ENCODE measurements around the gene TSTD1.
A peak's percentile ranks its signal among the peaks of the same experiment; 100 is the strongest.

The TSTD1 gene, protein sequence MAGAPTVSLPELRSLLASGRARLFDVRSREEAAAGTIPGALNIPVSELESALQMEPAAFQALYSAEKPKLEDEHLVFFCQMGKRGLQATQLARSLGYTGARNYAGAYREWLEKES
- total RNA-seq = 16.4 to 22.0 reads per million in 2 donors

DNA sequence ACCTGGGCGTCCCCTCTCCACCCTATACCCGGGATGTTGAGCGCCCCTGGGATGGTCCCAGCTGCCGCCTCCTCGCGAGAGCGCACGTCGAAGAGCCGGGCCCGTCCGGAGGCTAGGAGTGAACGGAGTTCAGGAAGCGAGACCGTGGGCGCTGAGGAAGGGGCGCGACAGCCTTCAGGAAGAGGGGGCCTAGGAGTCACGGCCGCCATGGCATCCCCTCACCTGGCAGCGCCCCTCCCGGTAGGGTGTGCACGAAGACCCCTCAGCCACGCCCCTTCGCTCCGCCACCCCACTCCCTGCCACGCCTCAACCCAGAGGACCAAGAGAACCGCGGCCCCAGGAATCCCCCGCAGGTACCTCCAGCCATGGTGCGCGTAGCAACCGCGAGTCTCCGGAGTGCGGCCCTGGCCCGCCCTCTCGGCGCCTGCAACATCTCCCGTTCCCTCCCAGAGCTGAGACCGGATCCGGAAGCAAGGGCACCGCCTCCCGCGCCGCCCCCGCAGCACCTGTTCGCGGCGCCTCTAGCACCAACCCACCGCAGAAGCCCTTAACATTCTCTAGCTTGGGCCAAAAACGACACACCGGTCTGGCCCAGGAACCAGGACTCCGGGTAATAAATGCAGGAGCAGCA lies at the start of gene TSTD1:
Gene TSTD1 (minus strand): TSS at position 442 of the 631 bp plus-strand sequence. CDS start 75 bp downstream, at position 367.
- peak; percentile 81 for DNase-seq

DNA sequence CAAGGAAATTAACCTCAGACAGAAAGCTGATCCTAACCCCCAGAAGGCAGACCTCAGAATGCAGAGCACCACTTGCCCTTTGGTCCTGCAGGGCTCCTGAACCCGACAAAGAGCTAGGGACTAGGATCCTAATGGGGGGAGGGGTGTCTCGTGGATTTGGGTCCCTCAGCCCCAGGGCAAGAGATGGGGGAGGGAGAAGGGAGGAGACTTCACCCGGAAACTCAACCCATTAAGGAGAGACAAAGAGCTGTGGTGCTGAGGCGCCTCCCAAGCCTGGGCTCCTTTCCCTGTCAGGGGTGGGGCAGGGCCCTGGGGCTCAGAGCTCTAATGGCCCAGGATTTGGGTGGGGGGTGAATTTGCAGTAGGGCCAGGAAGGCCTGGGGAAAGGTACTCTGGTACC lies 47.7 kb upstream of the TSTD1 start:
- DNase-seq = no peak

DNA sequence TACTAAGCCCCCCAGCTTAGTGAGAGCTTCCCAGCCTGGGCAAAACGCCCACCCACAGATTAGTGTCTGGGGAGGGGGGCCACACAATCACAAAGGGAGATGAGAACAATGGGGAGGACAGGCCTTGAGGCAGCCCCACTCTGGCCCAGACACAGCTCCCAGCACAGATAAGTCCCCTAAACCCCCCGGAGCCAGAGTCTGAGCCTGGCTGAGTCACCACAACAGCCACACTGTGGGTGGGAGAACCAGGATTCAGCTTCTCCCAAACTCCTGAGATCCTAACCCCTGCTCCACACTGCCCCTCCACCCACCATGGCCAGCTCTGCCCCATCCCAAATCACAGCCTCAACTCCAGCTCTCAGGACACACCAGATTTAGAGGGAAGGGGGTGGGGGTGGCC lies 46.4 kb upstream of the TSTD1 start:
- no peak for DNase-seq

DNA sequence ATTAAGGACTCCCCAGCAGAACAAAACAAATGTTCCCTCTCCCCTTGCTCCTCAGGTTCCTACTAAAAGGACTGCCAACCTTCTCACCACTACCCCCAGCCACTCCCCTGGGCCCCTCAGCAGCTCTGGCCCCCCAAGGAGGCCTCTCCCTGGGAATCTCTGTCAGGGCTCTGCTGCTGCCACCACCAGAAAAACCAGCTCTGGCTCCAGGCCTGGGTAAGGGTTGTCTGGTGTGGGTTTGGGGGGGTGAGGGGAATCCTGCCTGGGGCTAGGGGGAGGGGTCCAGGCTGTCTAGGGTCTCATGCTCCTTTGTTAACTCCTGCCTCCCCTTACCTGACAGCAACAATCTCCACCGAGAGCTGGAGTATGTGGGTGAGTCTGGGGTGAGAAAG lies 45.8 kb upstream of the TSTD1 start:
- no peak for DNase-seq

DNA sequence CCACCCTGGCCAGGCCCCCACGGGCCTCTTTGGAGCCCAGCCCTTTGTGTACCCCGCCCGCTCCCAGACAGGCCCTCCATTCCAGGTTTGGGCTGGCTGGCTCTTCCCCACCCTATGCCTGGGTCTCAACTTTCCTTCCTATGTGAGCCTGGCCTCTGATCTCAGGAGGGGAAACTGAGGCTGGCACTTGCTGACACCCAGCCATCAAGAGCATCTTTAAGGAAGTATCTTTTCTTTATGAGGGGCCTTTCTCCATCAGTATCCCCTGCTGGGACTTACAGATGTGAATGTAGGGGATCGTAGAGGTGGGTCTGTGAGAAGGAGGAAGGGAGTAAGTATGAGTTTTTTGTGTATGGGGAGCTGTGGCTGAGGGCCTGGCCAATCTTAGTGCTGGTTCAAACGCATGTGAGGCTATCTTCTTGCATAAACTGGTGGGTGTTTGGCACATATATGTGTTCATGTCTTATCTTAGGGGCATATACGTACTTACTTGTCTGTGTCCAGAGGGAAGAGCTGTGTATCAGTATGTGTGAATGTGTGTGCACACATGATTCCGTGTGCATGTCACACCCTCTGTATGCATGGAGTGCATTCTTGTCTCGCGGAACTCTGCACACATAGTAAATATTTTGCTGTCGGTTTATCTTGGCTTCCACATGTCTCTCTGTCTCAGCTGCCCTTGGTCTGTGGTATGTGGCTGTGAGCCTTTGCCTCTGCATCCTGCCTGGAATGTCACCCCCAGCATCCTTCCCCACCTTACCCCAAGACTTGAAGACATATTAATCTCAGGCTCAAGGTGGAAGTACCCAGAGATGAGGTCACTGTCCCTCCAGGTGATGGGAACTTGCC lies 45.2 kb upstream of the TSTD1 start:
- no peak for DNase-seq

DNA sequence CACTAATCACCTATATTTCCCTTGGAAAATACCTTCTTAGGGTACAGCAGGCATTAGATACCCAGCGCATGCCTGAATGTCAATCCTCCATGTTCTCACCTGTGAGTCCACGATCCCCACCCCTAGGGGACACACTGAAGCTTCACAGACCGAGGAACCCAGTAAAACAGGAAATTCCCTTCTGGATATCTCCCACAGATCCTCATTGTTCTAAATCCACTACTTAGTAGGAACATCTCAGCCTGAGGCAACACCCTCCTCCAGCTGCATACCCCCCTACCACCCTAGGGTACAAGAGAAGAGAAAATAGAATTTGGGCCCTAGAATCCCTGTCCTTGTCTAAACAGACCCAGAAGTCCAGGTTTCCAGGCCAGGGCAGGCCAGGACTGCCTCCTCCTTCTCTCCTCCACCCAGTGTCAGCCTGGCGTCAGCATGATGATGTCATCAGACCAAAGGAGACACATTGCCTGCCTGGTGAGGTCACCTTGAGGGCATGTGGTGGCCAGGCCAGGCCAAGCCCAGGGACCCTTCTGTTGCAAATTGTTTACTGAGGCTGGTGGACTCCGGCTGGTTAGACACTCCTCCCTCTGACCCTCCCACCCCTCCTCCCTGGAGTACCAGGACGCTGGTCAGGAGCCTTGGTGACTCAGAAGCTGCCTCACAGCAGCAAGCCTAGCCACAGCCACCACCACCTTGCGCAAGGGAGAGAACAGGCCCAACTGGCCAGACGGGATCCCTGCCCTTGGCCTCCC lies 44.4 kb upstream of the TSTD1 start:
- no peak for DNase-seq

DNA sequence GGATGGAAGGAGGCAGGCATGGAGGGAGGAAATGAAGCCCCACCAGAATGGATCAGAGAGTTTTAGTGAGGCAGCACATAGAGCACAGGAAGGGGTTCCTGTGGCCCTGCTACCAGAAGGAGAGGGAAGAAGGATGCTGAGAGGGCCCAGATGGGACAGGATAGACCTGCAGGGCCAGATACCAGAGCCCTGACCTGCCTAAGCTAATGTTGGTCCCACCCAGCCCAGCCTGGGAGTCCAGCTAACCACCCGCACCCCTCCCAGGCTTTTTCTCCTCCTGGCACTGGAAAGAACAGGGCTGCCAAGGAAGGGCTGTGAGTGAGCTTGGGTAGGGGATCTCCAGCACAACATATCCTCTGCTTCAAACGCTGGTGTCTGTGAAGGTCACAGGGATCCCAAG lies 43.7 kb upstream of the TSTD1 start:
- no peak for DNase-seq

DNA sequence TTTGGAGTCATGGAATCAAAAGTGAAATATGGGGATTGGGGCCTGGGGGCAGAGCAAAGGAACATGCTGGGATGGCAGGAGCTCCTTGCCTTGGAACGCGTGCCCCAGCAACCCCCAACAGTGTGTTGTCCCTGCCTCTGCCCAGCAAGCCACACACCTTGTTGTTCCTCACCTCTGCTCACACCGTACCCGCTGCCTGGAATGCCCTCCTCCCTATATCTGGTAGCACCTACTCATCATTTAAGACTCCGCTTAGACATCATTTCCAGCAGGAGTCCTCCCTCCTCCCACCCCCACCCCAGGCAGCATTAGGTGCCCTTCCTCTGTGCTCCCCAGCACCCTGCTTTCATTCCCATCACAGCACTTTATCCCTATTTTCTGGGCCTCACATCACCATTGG lies 42.8 kb upstream of the TSTD1 start:
- DNase-seq = no peak

DNA sequence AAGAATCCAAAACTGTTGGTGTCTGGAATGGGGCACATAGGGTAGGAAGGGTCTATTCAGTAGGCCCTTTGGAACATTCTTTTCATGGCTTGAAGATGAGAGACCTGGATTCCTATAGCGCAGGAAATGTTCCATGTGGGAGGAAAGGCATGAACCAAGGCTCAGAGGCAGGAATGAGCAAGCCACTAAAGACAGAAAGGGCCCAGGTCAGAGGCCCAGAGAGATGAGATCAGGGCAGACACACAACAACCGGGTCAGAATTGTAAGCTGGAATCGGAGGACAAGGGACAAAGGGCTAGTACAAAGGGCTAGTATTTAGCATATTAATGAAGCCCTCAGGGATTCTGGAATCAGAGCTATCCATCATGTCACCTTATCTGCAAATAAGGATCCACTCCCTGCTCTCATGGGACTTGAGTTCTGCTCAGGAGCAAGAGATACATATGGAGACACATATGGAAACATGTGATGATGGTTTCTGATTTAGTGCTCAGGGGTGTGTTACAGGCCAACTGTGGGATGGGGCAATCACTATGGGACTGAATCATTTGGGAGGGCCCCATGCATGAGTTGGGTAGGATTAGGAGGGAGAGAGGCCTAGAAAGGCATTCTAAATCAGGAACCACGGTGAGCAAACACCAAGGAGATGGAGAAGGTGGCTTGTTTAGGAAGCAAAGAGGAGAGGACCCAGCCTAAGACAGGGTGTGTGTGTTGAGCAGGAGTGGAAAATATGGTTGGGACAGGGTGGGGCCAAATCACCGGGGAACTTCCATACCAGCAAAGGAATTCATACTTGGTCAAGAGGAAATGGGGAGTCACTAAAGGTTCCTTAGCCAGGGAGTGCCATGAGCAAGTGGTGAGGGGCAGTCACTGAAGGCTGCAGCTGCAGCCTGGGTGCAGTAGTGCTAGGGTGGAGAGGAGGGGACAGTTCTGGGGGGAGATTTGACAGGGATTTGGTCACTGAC lies 42.0 kb upstream of the TSTD1 start:
- DNase-seq = no peak

DNA sequence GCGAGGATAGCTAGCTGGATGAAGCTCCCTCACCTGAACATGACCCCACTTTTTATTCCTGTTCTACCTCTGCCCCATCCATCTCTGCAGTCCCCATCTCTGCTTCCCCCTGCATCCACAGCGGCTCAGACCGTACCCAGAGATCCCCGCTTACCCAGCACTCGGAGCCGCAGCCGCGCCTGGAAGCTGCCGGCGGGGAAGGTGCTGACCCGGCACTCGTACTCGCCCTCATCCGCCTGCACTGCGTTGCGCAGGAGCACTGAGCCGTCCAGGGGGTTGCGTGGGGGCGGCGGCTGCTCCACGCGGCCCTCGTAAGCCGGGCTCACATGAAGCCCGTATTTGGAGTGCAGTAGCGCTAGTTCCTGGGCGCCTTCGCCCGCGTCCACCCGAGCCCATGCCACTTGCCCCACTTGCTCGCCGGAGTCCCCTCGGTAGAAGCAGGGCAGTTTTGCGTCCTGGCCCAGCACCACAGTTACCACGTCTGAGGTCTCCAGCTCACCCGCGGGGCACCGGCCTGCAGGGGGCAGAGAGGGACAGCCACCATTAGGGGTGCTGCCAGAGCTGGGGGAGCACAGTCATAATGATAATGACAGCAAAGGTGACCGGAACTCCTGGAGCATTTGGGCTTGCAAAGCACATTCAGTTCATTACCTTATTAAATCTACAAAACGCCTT lies 40.8 kb upstream of the TSTD1 start:
- no peak for DNase-seq

DNA sequence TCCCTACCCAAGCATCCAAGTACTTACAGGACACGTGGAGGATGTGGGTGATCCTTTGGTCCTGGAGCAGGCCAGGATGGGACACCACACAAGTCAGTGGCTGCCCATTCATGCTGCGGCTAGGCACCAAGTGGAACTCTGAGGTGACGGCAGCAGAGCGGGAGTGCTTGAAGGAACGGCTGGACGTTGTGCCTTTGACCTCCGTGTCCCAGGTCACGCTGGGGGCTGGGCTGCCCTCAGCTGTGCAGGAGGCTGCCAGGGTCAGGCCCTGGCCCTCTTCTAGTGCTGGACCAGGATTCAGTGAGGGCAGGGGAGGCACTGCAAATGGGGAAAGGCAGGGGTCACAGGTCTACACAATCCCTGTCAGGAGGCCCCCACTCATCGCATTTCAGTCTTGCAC lies 38.7 kb upstream of the TSTD1 start:
- DNase-seq = no peak

DNA sequence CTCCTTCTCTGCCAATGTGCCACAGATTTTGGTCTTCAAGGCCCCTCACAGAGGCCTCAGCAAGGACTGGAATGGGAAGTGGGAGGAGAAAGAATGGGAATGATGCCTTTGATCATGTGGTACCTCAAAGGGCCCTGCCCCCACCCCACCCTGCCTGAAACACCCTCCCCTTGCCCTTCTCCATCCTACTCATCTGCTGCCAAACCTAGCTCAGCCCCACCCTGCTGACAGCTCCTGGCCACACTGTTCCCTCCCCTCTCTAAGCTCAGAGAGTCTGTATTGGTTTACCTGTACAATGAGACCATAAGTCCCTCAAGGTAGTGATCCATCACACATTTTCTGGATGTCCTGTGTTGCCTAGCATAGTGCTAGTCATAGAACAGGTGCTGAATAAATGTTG lies 37.6 kb upstream of the TSTD1 start:
- DNase-seq = no peak

DNA sequence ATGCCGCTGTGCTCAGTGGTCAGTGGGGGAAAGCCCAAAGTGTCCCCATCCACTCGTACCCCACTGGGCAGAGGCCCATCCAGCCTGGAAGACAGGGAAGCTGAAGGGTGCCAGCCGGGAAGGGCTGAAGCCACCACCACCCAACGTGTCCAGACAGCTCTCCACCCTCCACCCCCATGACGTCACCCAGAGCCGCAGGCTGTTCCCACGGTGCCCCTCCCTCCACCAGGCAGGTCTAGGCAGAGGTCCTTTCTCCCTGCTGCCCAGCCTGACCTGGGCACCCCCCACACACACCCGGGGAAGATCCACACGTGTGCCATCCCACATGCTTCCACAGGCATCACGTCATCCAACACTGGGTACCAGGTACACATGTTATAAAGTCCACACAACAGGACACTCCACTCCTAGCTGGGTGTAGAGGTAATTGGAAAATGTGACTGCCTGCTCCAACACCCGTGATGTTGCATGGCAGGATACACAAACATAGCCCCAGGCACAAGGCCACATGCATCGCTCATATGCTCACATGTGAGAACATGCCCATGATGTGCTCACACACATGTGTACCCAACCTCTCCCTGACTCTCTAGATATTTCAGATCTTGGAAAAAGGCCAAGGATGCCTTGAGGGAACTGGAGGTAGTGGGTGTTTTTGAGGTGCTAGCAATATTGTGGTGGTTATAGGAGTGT lies 36.1 kb upstream of the TSTD1 start:
- DNase-seq = no peak

DNA sequence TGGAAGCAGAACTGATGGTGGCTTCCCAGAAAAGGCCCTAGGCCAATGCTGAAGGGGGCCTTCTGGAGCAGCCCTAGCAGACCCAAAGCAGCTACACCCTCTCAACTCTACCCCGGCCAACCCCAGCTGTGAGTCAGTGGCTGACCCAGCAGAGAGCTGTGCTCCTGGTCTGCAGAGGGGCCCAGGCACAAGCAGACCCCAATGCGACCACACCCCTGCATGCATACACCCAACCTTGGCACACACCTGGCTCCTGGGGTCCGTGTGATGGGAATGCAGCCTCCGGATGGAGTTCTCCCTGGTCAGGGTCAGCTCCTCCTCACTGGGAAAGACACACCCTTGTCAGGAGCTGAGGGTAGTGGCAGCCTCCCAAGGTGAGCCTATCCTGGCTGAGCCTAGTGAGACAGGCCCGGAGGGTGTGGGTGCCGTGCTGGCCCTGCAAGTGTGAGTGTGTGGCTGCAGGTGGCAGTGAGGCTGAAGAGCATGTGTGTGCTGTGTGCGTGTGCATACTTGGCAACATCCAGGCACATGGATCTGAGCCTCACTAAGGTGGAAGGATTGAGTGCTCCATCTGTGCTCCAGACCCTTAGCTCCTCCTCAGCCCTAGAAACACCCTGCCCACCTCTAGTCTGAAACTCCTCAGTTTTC lies 34.8 kb upstream of the TSTD1 start:
- DNase-seq = no peak

DNA sequence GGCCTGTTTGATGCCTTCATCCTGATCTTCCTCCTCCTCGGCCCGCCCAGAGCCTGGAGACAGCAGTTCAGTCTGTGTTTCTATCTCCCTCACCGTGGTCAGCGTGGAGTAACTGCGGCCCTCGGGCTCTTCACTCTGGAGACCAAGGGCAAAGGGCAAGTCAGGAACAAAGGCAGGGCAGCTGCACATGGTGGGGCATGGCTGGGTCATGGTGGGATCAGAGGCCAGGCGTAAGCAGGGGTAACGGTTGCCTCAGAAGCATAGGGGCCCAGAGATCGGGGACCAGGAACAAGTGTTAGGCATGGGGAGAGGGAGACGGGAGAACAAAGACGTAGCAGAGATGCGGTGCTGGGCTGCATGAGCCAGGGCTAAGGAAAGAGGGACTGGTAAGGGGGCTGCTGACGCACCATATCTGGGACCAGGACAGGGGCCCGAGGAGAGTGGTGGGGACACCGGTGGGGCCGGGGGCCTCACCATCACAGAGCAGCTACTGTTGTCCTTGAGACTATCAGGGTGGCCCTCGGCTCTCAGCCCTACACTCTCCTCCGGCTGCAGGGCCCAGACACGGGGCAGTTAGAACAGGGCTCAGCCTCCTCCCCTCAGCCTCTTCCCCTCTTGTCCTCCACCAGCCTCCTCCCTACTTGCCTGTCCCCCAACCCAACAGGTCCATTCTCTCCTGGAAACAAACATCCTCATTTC lies 34.1 kb upstream of the TSTD1 start:
- DNase-seq = no peak

DNA sequence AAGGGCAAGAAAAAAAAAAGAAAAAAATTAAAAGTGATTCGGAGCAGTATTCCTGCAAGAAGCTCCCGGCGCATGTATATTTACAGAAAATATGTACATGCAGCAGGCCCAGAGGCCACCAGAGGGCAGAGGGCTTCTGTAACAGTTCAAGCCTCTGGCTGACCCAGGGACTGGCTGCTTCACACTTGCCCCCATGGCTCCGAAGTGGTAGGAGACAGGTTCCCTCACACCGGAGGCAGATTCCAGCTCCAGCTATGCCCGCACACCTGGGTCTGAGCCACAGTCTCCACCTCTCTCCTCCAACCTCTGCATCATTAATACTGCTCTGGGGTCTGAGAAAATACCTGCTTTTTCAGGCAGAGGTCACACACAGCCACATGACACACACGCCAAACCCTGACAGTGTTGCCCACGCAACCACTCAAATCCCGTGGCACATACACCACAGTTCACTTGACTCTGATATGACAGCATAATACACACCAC lies 33.2 kb upstream of the TSTD1 start:
- DNase-seq = peak; percentile 31

DNA sequence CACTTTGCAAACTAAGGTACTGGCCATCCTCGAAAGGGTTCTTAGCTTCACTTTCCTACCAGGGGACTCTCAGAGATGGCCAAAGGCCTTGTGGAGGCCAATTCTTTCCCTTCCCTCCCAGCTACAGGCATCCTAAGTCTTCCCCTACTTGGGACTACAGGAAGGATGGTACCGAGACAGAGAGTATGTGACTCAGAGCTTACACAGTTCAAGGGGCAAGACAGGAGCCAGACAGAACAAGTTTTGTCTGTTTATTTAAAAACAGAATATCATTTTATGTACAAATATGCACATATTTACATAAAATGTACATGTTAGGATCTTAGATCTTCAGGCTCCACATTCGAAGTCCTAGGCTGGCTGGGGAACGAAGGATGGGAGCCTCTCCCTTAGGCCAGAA lies 32.0 kb upstream of the TSTD1 start:
- no peak for DNase-seq

DNA sequence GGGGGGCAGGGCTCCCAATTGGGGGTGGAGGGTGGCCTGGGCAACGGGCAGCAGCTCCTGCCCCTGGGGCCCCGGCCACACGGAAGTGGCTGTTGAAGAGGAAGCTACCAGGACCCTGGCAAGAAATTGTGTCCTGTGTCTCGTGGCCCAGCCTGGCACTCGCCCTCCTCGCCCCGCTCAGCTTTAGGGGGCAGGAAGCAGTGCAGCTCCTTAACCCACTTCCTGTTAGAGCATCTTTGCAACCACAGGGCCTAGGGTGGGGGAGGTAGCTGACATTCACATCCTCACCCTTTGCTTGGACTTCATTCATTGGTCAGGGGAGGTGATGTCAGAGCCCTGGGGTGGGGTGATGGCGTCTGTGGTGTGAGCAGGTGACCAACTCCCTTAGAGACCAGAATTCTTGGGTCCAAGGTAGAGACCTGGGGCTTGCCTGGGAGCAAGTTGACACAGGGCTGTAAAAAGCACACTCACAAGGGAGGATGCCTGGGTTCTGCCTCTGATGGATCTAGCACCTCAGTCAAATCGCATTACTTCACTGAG lies 31.0 kb upstream of the TSTD1 start, which contains the start of gene ARHGAP30:
Gene ARHGAP30 (minus strand): TSS at position 161 of the 540 bp plus-strand sequence. CDS start 267 bp downstream, outside the sequence.
- peak; percentile 64 for DNase-seq

DNA sequence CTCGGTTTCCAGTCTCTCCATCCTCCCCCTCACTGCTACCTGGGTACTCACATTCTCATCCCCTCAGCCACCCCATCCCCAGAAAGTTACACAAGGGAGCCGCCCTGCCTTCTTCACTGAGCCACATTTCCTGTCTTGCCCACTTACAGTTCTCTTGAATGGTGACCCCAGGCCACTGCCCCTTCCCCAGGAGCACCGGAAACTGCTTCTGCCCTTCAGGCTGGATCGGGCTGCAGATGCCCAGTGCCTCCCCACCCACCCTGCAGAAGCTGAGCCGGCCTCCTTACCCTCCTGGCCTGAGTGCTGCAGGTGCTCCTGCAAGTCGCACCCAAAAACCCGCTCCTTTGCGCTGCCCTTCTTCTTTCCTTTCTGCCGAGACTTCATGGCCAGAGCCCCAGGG lies 30.5 kb upstream of the TSTD1 start:
- DNase-seq = no peak
